HEK293 (cell line): ENCODE results near the gene CKS1B.

Source experiments
- CTCF ChIA-PET: fragments of 350-600 bp; formaldehyde crosslinking; extraction: SDS; loops from one replicate; lab custom pipeline; 2021; ENCODE audit warnings: antibody characterized with exemption; lab: Yijun Ruan, JAX
- POLR2A ChIA-PET: fragments of 300-600 bp; formaldehyde crosslinking; extraction: SDS; loops from one replicate; lab custom pipeline; 2020; ENCODE audit warnings: antibody characterized with exemption, inconsistent platforms; lab: Yijun Ruan, JAX
- H3K27ac ChIP-seq: fragments of 200-500 bp; sonication (Bioruptor generic); 2 replicates; pipeline ENCODE4 v1.5.1; 2014; ENCODE audit warnings: low read depth, low read length, control low read depth, inconsistent platforms; ENCODE audit errors: extremely low read depth
- H3K36me3 ChIP-seq, 2 experiments: fragments of 200-500 bp in 1 of 2; sonication (Bioruptor generic) in 1 of 2; 1 replicate in 1 of 2; 2 replicates in 1 of 2; pipeline ENCODE4 v1.5.1; 2014 to 2017; ENCODE audit warnings: inconsistent platforms in 2 of 2, low read length in 2 of 2; ENCODE audit not compliant: control insufficient read depth in 2 of 2, insufficient read depth in 1 of 2
- H3K4me1 ChIP-seq: fragments of 200-500 bp; sonication (Bioruptor generic); 2 replicates; pipeline ENCODE4 v1.5.1; 2014; ENCODE audit warnings: mild to moderate bottlenecking, low read length, inconsistent platforms; ENCODE audit not compliant: control insufficient read depth, insufficient read depth
- H3K4me3 ChIP-seq: 2 replicates; pipeline ENCODE4 v1.5.1; 2011; ENCODE audit warnings: low read depth, mild to moderate bottlenecking, control low read depth, low read length, moderate library complexity
- H3K9me3 ChIP-seq: fragments of 200-500 bp; sonication (Bioruptor generic); 2 replicates; pipeline ENCODE4 v1.5.1; 2014; ENCODE audit warnings: low read depth, low read length, inconsistent platforms; ENCODE audit not compliant: control insufficient read depth, insufficient read depth
- IKZF3 ChIP-seq: fragments of 450-650 bp; IDR thresholded peaks from 2 replicates; pipeline ENCODE4 v1.5.0; 2018; ENCODE audit warnings: missing biosample characterization, mild to moderate bottlenecking, missing genetic modification characterization, moderate library complexity
- PATZ1 ChIP-seq: fragments of 450-650 bp; formaldehyde crosslinking; IDR thresholded peaks from 2 replicates; pipeline ENCODE4 v1.5.1; 2016; ENCODE audit warnings: missing biosample characterization, missing genetic modification characterization
- REST ChIP-seq: fragments of 450-650 bp; formaldehyde crosslinking; IDR thresholded peaks from 2 replicates; pipeline ENCODE4 v1.5.1; 2016; ENCODE audit warnings: missing biosample characterization, missing genetic modification characterization
- SP7 ChIP-seq: fragments of 450-650 bp; formaldehyde crosslinking; IDR thresholded peaks from 2 replicates; pipeline ENCODE4 v1.5.1; 2016; ENCODE audit warnings: missing biosample characterization, missing genetic modification characterization
- ZNF18 ChIP-seq: fragments of 450-650 bp; formaldehyde crosslinking; IDR thresholded peaks from 2 replicates; pipeline ENCODE4 v1.5.1; 2016; ENCODE audit warnings: missing biosample characterization, missing genetic modification characterization
- ZNF19 ChIP-seq: fragments of 450-650 bp; formaldehyde crosslinking; IDR thresholded peaks from 2 replicates; pipeline ENCODE4; 2016; ENCODE audit warnings: missing biosample characterization, missing genetic modification characterization, low read depth
- ZNF341 ChIP-seq: fragments of 450-650 bp; formaldehyde crosslinking; IDR thresholded peaks from 2 replicates; pipeline ENCODE4; 2016; ENCODE audit warnings: low read depth, missing biosample characterization, missing genetic modification characterization
- ZNF404 ChIP-seq: fragments of 450-650 bp; formaldehyde crosslinking; IDR thresholded peaks from 2 replicates; pipeline ENCODE4 v1.5.1; 2017; ENCODE audit warnings: missing biosample characterization, missing genetic modification characterization
- ZNF544 ChIP-seq: fragments of 450-650 bp; formaldehyde crosslinking; IDR thresholded peaks from 2 replicates; pipeline ENCODE4 v1.5.0; 2017; ENCODE audit warnings: missing biosample characterization, missing genetic modification characterization
- TF ChIP-seq, protein P1 (sequence below): fragments of 450-650 bp; formaldehyde crosslinking; IDR thresholded peaks from 2 replicates; pipeline ENCODE4 v1.5.1; 2017; ENCODE audit warnings: missing biosample characterization, missing genetic modification characterization
- TF ChIP-seq, protein P2 (sequence below): fragments of 450-650 bp; formaldehyde crosslinking; IDR thresholded peaks from 2 replicates; pipeline ENCODE4 v1.5.1; 2016; ENCODE audit warnings: missing biosample characterization, missing genetic modification characterization

The CKS1B gene

GRCh38 chr1:155010211-155010918 is 35.9 kb downstream of the CKS1B start:
- Histone ChIP-seq H3K9me3 (no peaks in the 10 kb centered on the region), H3K4me1 (peaks cover 10% of the 10 kb centered on the region), H3K4me3 (no peak overlapping the region), H3K27ac (no peak overlapping the region), H3K36me3 (peaks cover 0 to 23% of the 10 kb centered on the region in 2 experiments; a peak in 1 of 3 replicates)
- ChIA-PET POLR2A (interaction anchor here (0.6 kb wide), 1 partner anchor 27 kb away, joined by 5 read pairs; the partner anchor contains the start of gene FLAD1), CTCF (interaction anchor here (0.6 kb wide), 1 partner anchor 157 kb away, joined by 4 read pairs; no protein-coding TSS in a partner anchor)
- peak; percentile 61 for TF ChIP-seq ZNF341
- no peak for TF ChIP-seq ZNF404 (tag by site-specific recombination)
- TF ChIP-seq, protein P1, sequence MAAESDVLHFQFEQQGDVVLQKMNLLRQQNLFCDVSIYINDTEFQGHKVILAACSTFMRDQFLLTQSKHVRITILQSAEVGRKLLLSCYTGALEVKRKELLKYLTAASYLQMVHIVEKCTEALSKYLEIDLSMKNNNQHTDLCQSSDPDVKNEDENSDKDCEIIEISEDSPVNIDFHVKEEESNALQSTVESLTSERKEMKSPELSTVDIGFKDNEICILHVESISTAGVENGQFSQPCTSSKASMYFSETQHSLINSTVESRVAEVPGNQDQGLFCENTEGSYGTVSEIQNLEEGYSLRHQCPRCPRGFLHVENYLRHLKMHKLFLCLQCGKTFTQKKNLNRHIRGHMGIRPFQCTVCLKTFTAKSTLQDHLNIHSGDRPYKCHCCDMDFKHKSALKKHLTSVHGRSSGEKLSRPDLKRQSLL (tag by site-specific recombination), result 0 out of 2 replicates have a peak, but pooled peaks have one; percentile 12
- TF ChIP-seq IKZF3 (tag by site-specific recombination), result peak; percentile 50; the same call in 1 of the 2 replicates
- TF ChIP-seq REST (tag by site-specific recombination), result no peak
- TF ChIP-seq ZNF18, result no peak
- no peak for TF ChIP-seq ZNF544 (tag by site-specific recombination)

- H3K36me3 ChIP-seq, result peaks cover 0 to 29% of the 10 kb centered on the region in 2 experiments; a peak in 1 of 3 replicates
- TF ChIP-seq PATZ1 (tag by site-specific recombination) (peak; percentile 27; the same call in 1 of the 2 replicates), SP7 (no peak)
- no peaks in the 10 kb centered on the region for H3K9me3 ChIP-seq
- H3K4me3 ChIP-seq, result no peak overlapping the region
- H3K4me1 ChIP-seq, result peaks cover 10% of the 10 kb centered on the region
- ChIA-PET POLR2A (no interaction called here), CTCF (no interaction called here)
- H3K27ac ChIP-seq, result no peak overlapping the region
These were observed 36.5 kb downstream of the CKS1B start for GRCh38 chr1:155011004-155011416.

DNA sequence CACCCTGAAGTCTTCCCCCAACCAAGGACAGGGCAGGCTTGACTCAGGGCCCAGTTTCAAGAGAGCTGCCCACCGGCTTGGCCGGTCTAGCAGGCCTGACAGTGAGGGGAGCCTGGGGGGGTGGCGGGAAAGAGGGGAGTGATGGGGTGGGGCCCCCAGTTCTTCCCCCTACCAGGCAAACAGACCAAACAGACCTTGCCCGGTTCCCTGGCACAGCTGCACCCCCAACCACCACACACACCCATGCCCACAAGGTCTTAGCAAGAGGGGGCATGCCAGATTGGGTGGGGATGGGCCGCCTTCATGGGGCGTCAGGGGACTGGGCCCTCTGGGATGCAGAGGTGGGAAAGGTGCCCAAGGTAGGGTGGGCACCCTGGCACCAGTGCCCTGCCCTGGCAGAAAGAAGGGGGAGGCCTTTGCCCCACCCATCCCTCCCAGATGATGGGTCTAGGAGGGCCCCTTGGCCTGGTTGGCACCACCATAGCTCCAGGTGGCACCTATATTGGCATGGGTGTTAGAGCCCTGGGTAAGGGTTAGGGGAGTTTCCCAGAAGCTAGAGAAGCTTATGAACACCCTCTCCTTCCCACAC is 37.0 kb downstream of the CKS1B start:
- Histone ChIP-seq H3K9me3 (no peaks in the 10 kb centered on the region), H3K36me3 (peaks cover 0 to 34% of the 10 kb centered on the region in 2 experiments; a peak in 1 of 3 replicates), H3K4me1 (peaks cover 10% of the 10 kb centered on the region), H3K4me3 (no peak overlapping the region), H3K27ac (no peak overlapping the region)
- ChIA-PET POLR2A (interaction anchor here (1.0 to 1.6 kb wide), 6 partner anchors 8 to 156 kb away, joined by 3 to 8 read pairs (median 4); partner anchors contain the start of gene PYGO2), CTCF (interaction anchor here (1.0 to 1.4 kb wide), 2 partner anchors 9 to 18 kb away, joined by 3 to 4 read pairs; partner anchors contain the start of genes LENEP and ZBTB7B)
- TF ChIP-seq, protein P2, sequence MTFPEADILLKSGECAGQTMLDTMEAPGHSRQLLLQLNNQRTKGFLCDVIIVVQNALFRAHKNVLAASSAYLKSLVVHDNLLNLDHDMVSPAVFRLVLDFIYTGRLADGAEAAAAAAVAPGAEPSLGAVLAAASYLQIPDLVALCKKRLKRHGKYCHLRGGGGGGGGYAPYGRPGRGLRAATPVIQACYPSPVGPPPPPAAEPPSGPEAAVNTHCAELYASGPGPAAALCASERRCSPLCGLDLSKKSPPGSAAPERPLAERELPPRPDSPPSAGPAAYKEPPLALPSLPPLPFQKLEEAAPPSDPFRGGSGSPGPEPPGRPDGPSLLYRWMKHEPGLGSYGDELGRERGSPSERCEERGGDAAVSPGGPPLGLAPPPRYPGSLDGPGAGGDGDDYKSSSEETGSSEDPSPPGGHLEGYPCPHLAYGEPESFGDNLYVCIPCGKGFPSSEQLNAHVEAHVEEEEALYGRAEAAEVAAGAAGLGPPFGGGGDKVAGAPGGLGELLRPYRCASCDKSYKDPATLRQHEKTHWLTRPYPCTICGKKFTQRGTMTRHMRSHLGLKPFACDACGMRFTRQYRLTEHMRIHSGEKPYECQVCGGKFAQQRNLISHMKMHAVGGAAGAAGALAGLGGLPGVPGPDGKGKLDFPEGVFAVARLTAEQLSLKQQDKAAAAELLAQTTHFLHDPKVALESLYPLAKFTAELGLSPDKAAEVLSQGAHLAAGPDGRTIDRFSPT (tag by site-specific recombination), result peak; percentile 93
- TF ChIP-seq ZNF19 (tag by site-specific recombination), result no peak
